OCI-LY7 (cell line): ENCODE results near the gene KIAA1217. TPM values are rescaled to one million over a fixed set of nuclear protein-coding genes. Genes with fewer than 3 reads are reported as not detected.
"Not testable (repeated sequence)": the region's sequence is repeated elsewhere in the genome, so short reads cannot be mapped to it uniquely, and the experiment has no call there.

Source experiments
- BruUV-seq: library from RNA; stranded (reverse); fragments of 400-500 nt; replicated peaks from 2 replicates; lab custom pipeline; 2021; lab: Mats Ljungman, UMichigan
- CTCF ChIA-PET: fragments of 300-600 bp; sonication (Branson Sonifier 250); formaldehyde crosslinking; loops from one replicate; lab custom pipeline; 2022; ENCODE audit warnings: antibody characterized with exemption; ENCODE audit not compliant: unreplicated experiment; lab: Charles Lee
- POLR2A ChIA-PET: fragments of 300-600 bp; sonication (Branson Sonifier 250); formaldehyde crosslinking; loops from one replicate; lab custom pipeline; 2022; ENCODE audit warnings: antibody characterized with exemption; lab: Charles Lee
- DNase-seq: peaks from one replicate; pipeline ENCODE4 v3.0.0-alpha.2; 2015; ENCODE audit warnings: low spot score
- H2AFZ ChIP-seq: fragments of 200-600 bp; sonication (generic), shearing (Covaris generic); 2 replicates; pipeline ENCODE4 v1.6.1; 2014; ENCODE audit warnings: mild to moderate bottlenecking, antibody characterized with exemption, low read length, moderate library complexity
- H3K27ac ChIP-seq: fragments of 200-600 bp; sonication (generic); 2 replicates; pipeline ENCODE4 v1.5.1; 2014; ENCODE audit warnings: mixed run types, low read depth, mild to moderate bottlenecking, moderate library complexity, low read length, inconsistent platforms; ENCODE audit not compliant: poor library complexity, severe bottlenecking
- H3K36me3 ChIP-seq: fragments of 200-600 bp; sonication (generic); 2 replicates; pipeline ENCODE4 v1.6.1; 2014; ENCODE audit warnings: mild to moderate bottlenecking, antibody characterized with exemption, low read length, moderate library complexity, mixed read lengths; ENCODE audit not compliant: insufficient read depth
- H3K4me1 ChIP-seq: fragments of 200-600 bp; sonication (generic); 2 replicates; pipeline ENCODE4 v1.5.1; 2014; ENCODE audit warnings: mild to moderate bottlenecking, low read length; ENCODE audit not compliant: insufficient read depth, poor library complexity, severe bottlenecking
- H3K4me2 ChIP-seq: fragments of 200-600 bp; sonication (generic); 2 replicates; pipeline ENCODE4 v1.6.1; 2014; ENCODE audit warnings: mild to moderate bottlenecking, low read length
- H3K4me3 ChIP-seq: fragments of 200-600 bp; sonication (generic); 2 replicates; pipeline ENCODE4 v1.5.1; 2014; ENCODE audit warnings: mild to moderate bottlenecking, low read depth, low read length; ENCODE audit not compliant: poor library complexity, severe bottlenecking
- H3K79me2 ChIP-seq: fragments of 200-600 bp; sonication (generic); 2 replicates; pipeline ENCODE4 v1.6.1; 2016; ENCODE audit warnings: low read depth, mild to moderate bottlenecking, low read length, moderate library complexity, mixed read lengths; ENCODE audit not compliant: insufficient read depth
- H3K9me2 ChIP-seq: fragments of 200-600 bp; sonication (generic); 2 replicates; pipeline ENCODE4 v1.6.1; 2016; ENCODE audit warnings: mild to moderate bottlenecking, low read length, mixed read lengths; ENCODE audit not compliant: insufficient read depth
- H3K9me3 ChIP-seq: fragments of 200-600 bp; sonication (generic); 2 replicates; pipeline ENCODE4 v1.6.1; 2014; ENCODE audit warnings: mild to moderate bottlenecking, mixed run types, low read length, mixed read lengths
- H4K20me1 ChIP-seq: fragments of 200-600 bp; sonication (generic); 2 replicates; pipeline ENCODE4 v1.6.1; 2014; ENCODE audit warnings: mild to moderate bottlenecking, antibody characterized with exemption, low read length, moderate library complexity, mixed read lengths; ENCODE audit not compliant: insufficient read depth
- EZH2phosphoT487 ChIP-seq: fragments of 200-600 bp; sonication (generic); IDR thresholded peaks from 2 replicates; pipeline ENCODE4 v1.6.1; 2018; ENCODE audit warnings: low read depth, borderline replicate concordance, mild to moderate bottlenecking, mixed run types, antibody characterized with exemption, low read length, moderate library complexity, mixed read lengths
- intact Hi-C: fragments of 100-400 bp; cut with micrococcal nuclease; formaldehyde crosslinking; loops from one replicate; pipeline ENCODE4 v1.10.0; 2022; ENCODE audit not compliant: unreplicated experiment
- total RNA-seq, 2 experiments: library from RNA; depleted of rRNA in 1 of 2; stranded (reverse); fragments of >200 nt in 1 of 2; shearing (Covaris generic) in 1 of 2; gene quantifications; 2 replicates each; pipeline ENCODE4 v1.2.3, GENCODE V29; 2014 to 2022
- TF ChIP-seq, protein P1 (sequence below): fragments of 200-600 bp; sonication (generic); conservative IDR thresholded peaks from 2 replicates; pipeline ENCODE4 v1.5.1; 2014; ENCODE audit warnings: mild to moderate bottlenecking, antibody characterized with exemption, low read length, moderate library complexity, mixed read lengths

Gene KIAA1217
- total RNA-seq, 2 experiments from 2014 or later: not detected

DNA sequence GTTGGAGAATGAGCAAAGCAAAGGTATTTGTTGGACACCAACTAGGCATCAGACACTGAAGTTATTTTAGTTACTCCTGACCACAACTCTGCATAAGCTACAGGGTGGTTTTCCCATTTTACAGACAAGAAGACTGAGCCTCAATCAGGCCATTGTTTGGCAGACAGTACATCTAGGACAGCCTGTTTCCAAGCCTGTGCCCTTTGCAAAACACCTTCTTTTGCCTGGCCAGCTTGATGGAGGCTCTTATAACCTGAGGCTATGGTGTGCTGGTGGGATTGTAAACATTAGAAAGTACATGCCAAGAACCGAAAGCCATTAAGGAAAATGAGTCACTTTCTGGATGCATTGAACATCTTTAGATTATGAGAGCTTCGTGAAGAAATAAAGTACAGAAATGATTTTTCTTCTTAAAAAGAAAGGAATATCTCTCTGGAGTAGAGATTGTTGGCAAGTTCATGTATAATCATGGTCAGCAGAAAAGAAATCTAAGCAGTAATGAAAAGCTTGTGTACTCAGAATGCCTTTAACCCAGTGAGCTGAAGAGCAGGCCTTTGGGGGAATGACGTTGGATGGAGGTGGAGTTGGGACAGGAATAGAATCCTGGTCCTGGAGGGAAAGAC, 140.6 kb downstream of the KIAA1217 start:
- ChIA-PET CTCF (no interaction called here), POLR2A (no interaction called here)
- no peak overlapping the region for H2AFZ ChIP-seq
- H4K20me1 ChIP-seq: no peaks in the 10 kb centered on the region
- no peaks in the 10 kb centered on the region for H3K36me3 ChIP-seq
- H3K27ac ChIP-seq: no peak overlapping the region
- TF ChIP-seq, protein P1, sequence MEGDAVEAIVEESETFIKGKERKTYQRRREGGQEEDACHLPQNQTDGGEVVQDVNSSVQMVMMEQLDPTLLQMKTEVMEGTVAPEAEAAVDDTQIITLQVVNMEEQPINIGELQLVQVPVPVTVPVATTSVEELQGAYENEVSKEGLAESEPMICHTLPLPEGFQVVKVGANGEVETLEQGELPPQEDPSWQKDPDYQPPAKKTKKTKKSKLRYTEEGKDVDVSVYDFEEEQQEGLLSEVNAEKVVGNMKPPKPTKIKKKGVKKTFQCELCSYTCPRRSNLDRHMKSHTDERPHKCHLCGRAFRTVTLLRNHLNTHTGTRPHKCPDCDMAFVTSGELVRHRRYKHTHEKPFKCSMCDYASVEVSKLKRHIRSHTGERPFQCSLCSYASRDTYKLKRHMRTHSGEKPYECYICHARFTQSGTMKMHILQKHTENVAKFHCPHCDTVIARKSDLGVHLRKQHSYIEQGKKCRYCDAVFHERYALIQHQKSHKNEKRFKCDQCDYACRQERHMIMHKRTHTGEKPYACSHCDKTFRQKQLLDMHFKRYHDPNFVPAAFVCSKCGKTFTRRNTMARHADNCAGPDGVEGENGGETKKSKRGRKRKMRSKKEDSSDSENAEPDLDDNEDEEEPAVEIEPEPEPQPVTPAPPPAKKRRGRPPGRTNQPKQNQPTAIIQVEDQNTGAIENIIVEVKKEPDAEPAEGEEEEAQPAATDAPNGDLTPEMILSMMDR: no peak
- TF ChIP-seq EZH2phosphoT487: no peak
- H3K4me2 ChIP-seq: no peak overlapping the region
- no peak for DNase-seq
- no TSS peak for BruUV-seq
- H3K4me3 ChIP-seq: no peak overlapping the region
- no peaks in the 10 kb centered on the region for H3K9me3 ChIP-seq
- intact Hi-C loops: no loop called here
- H3K4me1 ChIP-seq: no peaks in the 10 kb centered on the region
- no peaks in the 10 kb centered on the region for H3K79me2 ChIP-seq
- H3K9me2 ChIP-seq: no peaks in the 10 kb centered on the region

DNA sequence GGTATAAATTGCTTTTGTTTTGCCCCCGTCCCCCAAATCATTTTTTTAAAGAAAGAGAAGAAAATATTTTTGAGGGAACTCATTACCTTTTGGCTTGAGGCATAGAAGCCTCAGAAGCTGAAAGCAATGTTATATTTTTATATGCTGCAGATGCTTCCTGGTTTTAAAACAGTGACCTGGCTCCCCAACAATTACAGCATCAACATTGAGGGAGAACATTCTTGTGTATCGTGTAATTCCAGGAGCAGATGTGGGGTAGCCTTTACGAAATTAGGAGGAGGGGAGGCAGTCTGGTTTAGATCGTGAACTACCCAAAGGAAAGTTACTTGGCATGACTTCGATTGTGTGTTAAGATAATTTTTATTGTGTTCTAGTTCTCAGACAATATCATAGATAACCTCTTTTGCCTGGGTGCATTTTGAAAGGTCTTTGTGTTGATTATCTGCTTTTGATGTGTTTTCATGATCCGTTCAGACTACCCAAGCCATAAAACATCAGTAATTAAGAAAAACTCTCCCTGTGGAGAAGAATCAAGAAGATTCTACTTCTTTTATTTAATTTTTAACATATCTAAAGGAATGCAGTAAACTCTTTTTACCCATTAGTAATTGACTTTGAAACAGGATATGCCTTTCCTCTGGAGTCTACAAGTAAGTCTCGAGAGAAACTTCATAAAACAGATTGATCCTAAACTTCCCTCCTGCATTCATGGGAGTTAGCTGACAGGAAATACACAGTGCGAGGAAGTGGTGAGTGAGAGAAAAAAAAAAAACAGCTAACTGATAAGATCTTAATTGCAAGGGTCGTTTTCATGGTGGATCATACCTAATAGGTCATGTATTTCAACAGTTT, 141.4 kb downstream of the KIAA1217 start:
- H3K4me2 ChIP-seq: no peak overlapping the region
- no peak overlapping the region for H3K4me3 ChIP-seq
- DNase-seq: no peak
- no peaks in the 10 kb centered on the region for H3K36me3 ChIP-seq
- TF ChIP-seq, protein P1: no peak
- no peak for TF ChIP-seq EZH2phosphoT487
- H3K79me2 ChIP-seq: no peaks in the 10 kb centered on the region
- ChIA-PET POLR2A (no interaction called here), CTCF (no interaction called here)
- no peaks in the 10 kb centered on the region for H4K20me1 ChIP-seq
- H3K9me2 ChIP-seq: no peaks in the 10 kb centered on the region
- H2AFZ ChIP-seq: no peak overlapping the region
- H3K9me3 ChIP-seq: no peaks in the 10 kb centered on the region
- intact Hi-C loops: no loop called here
- no TSS peak for BruUV-seq
- H3K27ac ChIP-seq: no peak overlapping the region
- no peaks in the 10 kb centered on the region for H3K4me1 ChIP-seq

DNA sequence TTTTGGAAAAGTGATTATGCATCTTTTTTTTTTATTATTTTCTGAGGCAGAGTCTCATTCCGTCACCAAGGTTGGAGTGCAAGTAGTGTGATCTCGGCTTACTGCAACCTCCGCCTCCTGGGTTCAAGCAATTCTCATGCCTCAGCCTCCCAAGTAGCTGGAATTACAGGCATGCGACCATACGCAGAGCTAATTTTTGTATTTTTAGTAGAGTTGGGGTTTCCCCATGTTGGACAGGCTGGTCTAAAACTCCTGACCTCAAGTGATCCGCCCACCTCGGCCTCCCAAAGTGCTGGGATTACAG, 141.9 kb downstream of the KIAA1217 start:
- POLR2A ChIA-PET, BruUV-seq, H4K20me1 ChIP-seq, H2AFZ ChIP-seq, H3K27ac ChIP-seq, H3K9me2 ChIP-seq, H3K36me3 ChIP-seq, H3K9me3 ChIP-seq, CTCF ChIA-PET, H3K4me3 ChIP-seq, H3K4me2 ChIP-seq, intact Hi-C loops, H3K4me1 ChIP-seq, DNase-seq, H3K79me2 ChIP-seq: not testable (repeated sequence)
